Thyroid gland (tissue), 4 donors: Measurements from ENCODE around the gene CAAP1.

Experiments used
- POLR2A ChIP-seq, 2 donors: fragments of 450-650 bp; IDR thresholded peaks; one replicate each; pipeline ENCODE4 v1.6.1; 2017; ENCODE audit warnings: antibody characterized with exemption in 2 of 2, mild to moderate bottlenecking in 2 of 2, moderate library complexity in 1 of 2
- TF ChIP-seq, protein P1 (sequence below), 6 experiments: fragments of 200-600 bp in 3 of 6; fragments of 450-650 bp in 3 of 6; sonication (generic) in 3 of 6; IDR thresholded peaks; one replicate each; pipeline ENCODE4 v1.5.1; 2016 to 2019; ENCODE audit warnings: antibody characterized with exemption in 6 of 6, mild to moderate bottlenecking in 2 of 6, inconsistent platforms in 1 of 6, moderate library complexity in 1 of 6

DNA sequence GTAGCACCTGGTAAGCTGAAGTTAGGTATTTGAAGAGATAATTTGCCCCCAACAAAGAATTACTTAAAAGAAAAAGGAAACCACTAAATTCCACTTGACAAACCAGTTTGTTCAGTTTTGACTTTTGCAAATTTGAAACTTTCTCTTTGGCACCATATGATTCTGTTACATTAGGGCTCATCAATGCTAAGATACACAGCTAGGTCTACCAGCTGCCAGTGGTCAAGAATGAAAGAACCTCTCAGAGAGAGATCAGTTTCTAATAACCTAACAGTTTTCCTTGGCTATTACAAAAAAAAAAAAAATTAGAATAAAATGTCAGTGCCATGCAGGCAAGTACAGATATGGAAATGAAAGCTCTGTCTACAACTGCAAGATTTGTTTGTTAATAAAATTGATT, 92.3 kb downstream of the CAAP1 start:
- TF ChIP-seq, protein P1, sequence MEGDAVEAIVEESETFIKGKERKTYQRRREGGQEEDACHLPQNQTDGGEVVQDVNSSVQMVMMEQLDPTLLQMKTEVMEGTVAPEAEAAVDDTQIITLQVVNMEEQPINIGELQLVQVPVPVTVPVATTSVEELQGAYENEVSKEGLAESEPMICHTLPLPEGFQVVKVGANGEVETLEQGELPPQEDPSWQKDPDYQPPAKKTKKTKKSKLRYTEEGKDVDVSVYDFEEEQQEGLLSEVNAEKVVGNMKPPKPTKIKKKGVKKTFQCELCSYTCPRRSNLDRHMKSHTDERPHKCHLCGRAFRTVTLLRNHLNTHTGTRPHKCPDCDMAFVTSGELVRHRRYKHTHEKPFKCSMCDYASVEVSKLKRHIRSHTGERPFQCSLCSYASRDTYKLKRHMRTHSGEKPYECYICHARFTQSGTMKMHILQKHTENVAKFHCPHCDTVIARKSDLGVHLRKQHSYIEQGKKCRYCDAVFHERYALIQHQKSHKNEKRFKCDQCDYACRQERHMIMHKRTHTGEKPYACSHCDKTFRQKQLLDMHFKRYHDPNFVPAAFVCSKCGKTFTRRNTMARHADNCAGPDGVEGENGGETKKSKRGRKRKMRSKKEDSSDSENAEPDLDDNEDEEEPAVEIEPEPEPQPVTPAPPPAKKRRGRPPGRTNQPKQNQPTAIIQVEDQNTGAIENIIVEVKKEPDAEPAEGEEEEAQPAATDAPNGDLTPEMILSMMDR (IDR thresholded peaks at IDR 0.05): no peak
- TF ChIP-seq POLR2A (IDR thresholded peaks at IDR 0.05): no peak
